Keratinocyte (primary cell): Measurements from ENCODE around the gene STK36.

ENCODE experiments used
- EZH2 ChIP-seq: IDR thresholded peaks from one replicate; pipeline ENCODE4 v1.6.1; 2012; ENCODE audit warnings: inconsistent platforms, mild to moderate bottlenecking, low read length, moderate library complexity
- TF ChIP-seq, protein P1 (sequence below), 3 experiments: IDR thresholded peaks in 1 of 3; conservative IDR thresholded peaks in 1 of 3; optimal IDR thresholded peaks in 1 of 3; 2 replicates in 2 of 3; 3 replicates in 1 of 3; pipeline versions ENCODE3 to v1.5.1; 2011; ENCODE audit warnings: low read length in 3 of 3, mild to moderate bottlenecking in 3 of 3, moderate library complexity in 2 of 3, control low read depth in 1 of 3, inconsistent platforms in 1 of 3; ENCODE audit not compliant: insufficient read depth in 2 of 3; ENCODE audit errors: extremely low read depth in 1 of 3

GRCh38 chr2:218732052-218732760 is 60.3 kb downstream of the STK36 start:
- TF ChIP-seq, protein P1, sequence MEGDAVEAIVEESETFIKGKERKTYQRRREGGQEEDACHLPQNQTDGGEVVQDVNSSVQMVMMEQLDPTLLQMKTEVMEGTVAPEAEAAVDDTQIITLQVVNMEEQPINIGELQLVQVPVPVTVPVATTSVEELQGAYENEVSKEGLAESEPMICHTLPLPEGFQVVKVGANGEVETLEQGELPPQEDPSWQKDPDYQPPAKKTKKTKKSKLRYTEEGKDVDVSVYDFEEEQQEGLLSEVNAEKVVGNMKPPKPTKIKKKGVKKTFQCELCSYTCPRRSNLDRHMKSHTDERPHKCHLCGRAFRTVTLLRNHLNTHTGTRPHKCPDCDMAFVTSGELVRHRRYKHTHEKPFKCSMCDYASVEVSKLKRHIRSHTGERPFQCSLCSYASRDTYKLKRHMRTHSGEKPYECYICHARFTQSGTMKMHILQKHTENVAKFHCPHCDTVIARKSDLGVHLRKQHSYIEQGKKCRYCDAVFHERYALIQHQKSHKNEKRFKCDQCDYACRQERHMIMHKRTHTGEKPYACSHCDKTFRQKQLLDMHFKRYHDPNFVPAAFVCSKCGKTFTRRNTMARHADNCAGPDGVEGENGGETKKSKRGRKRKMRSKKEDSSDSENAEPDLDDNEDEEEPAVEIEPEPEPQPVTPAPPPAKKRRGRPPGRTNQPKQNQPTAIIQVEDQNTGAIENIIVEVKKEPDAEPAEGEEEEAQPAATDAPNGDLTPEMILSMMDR (optimal IDR thresholded peaks at IDR 0.05 in 1 of 3, IDR thresholded peaks at IDR 0.05 in 1 of 3, conservative IDR thresholded peaks at IDR 0.05 in 1 of 3; ENCODE audit: extremely low read depth in 1 of 3, insufficient read depth in 2 of 3, low read length in 3 of 3) = no peak
- no peak for TF ChIP-seq EZH2
